Measurements from ENCODE around the gene KDM2B. TPM values are rescaled to one million over a fixed set of nuclear protein-coding genes. Genes with fewer than 3 reads are reported as not detected.

The KDM2B gene
- total RNA-seq, 1 experiment from 2014 or later = 49.3 TPM

DNA sequence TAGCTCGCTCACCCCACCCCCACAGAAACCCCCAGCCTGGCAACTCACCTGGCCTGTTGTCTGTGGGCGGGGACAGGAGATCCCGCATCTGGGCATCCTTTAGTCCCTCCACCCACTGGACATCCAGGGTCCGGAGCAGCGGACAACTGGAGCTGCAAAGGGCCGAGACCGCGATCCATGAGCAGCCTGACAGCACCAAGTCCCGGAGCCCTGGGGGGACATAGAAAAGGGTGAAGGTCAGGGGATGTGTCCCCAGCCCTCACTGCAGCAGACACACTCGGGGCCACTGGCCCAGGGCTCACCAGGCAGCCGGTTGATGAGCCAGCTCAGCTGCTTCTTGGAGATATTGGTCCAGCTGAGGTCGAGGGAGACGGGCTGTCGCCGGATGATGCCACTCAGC, 140.1 kb downstream of the KDM2B start:
- no peaks in the 10 kb centered on the region for H3K27me3 ChIP-seq (replicated peaks; ENCODE audit: insufficient read depth, low read depth, low read length, poor library complexity)
- ChIA-PET POLR2A (ENCODE audit: low non-redundant PET) (interaction anchor here (0.6 kb wide), 1 partner anchor 1240 kb away, joined by 7 read pairs; the partner anchor contains the start of gene RPLP0), CTCF (no interaction called here)
- no TSS peak for BruUV-seq (replicated peaks)
- no peak overlapping the region for H3K4me3 ChIP-seq (ENCODE audit: low read depth, low read length, poor library complexity, severe bottlenecking)
- H3K36me3 ChIP-seq (ENCODE audit: insufficient read depth, low read length, poor library complexity, severe bottlenecking) = peaks cover 58% of the 10 kb centered on the region
- intact Hi-C loops (cut with micrococcal nuclease; ENCODE audit: unreplicated experiment) = loop anchor here (5.0 kb wide), 1 partner anchor 378 kb away; no protein-coding TSS in a partner anchor
- H3K27ac ChIP-seq (ENCODE audit: low read depth, low read length, poor library complexity, severe bottlenecking) = no peak overlapping the region
- no peaks in the 10 kb centered on the region for H3K4me1 ChIP-seq (ENCODE audit: insufficient read depth, low read length, poor library complexity, severe bottlenecking)
- no peak for DNase-seq (ENCODE audit: low spot score)
- H3K9me3 ChIP-seq (ENCODE audit: low read depth, low read length, poor library complexity, severe bottlenecking) = peaks cover 4% of the 10 kb centered on the region
- TF ChIP-seq, protein P1, sequence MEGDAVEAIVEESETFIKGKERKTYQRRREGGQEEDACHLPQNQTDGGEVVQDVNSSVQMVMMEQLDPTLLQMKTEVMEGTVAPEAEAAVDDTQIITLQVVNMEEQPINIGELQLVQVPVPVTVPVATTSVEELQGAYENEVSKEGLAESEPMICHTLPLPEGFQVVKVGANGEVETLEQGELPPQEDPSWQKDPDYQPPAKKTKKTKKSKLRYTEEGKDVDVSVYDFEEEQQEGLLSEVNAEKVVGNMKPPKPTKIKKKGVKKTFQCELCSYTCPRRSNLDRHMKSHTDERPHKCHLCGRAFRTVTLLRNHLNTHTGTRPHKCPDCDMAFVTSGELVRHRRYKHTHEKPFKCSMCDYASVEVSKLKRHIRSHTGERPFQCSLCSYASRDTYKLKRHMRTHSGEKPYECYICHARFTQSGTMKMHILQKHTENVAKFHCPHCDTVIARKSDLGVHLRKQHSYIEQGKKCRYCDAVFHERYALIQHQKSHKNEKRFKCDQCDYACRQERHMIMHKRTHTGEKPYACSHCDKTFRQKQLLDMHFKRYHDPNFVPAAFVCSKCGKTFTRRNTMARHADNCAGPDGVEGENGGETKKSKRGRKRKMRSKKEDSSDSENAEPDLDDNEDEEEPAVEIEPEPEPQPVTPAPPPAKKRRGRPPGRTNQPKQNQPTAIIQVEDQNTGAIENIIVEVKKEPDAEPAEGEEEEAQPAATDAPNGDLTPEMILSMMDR (conservative IDR thresholded peaks at IDR 0.05; ENCODE audit: low read depth, low read length) = no peak
- TF ChIP-seq EZH2 (IDR thresholded peaks at IDR 0.05; ENCODE audit: borderline replicate concordance, low read depth, low read length, poor library complexity, severe bottlenecking) = no peak

DNA sequence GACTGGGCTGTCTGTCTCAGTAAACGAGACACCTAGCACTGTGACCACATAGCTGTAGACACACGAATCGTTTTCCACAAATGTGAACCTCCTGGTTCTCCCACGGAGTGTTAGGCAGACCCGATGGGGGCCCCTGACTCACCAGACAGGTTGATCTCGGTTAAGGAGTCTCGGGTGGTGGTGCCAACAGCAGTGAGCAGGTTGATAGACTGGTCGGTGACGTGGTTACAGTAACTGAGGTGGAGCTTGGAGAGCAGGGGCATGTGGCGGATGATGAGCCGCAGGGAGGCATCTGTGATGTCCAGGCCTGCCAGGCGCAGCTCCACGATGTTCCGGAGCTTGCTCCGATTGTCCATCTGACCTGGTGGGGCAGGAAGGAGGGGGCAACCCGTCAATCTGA, 141.1 kb downstream of the KDM2B start:
- CTCF ChIA-PET = no interaction called here
- intact Hi-C loops (cut with micrococcal nuclease; ENCODE audit: unreplicated experiment) = loop anchor here (5.0 kb wide), 1 partner anchor 377 kb away; no protein-coding TSS in a partner anchor
- TF ChIP-seq, protein P1 (conservative IDR thresholded peaks at IDR 0.05; ENCODE audit: low read depth, low read length) = no peak
- no peak for TF ChIP-seq EZH2 (IDR thresholded peaks at IDR 0.05; ENCODE audit: borderline replicate concordance, low read depth, low read length, poor library complexity, severe bottlenecking)

DNA sequence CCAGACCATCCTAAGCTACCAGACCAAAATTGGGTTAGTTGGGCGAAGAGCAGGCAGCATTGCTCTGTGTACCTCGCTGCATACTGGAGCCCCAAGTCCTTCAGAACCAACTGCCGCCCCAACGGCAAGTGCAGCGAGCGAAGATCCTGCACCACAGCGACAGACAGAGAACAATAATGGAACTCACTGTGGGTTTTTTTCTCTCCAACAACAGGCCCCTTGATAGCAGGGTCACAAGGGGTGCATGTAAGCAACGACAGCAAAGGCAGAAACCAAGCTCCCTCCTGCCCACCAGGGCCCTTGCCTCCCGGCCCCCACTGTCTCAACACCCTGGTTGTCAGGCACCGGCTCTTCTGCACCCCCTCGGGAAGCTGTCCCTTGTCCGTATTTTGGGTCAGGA, 141.9 kb downstream of the KDM2B start:
- no peak overlapping the region for H3K27ac ChIP-seq (ENCODE audit: low read depth, low read length, poor library complexity, severe bottlenecking)
- DNase-seq (ENCODE audit: low spot score) = no peak
- POLR2A ChIA-PET (ENCODE audit: low non-redundant PET) = no interaction called here
- no peak for TF ChIP-seq EZH2 (IDR thresholded peaks at IDR 0.05; ENCODE audit: borderline replicate concordance, low read depth, low read length, poor library complexity, severe bottlenecking)
- TF ChIP-seq, protein P1 (conservative IDR thresholded peaks at IDR 0.05; ENCODE audit: low read depth, low read length) = no peak
- no TSS peak for BruUV-seq (replicated peaks)
- intact Hi-C loops (cut with micrococcal nuclease; ENCODE audit: unreplicated experiment) = no loop called here
- CTCF ChIA-PET = no interaction called here
- H3K36me3 ChIP-seq (ENCODE audit: insufficient read depth, low read length, poor library complexity, severe bottlenecking) = peaks cover 63% of the 10 kb centered on the region
- H3K4me1 ChIP-seq (ENCODE audit: insufficient read depth, low read length, poor library complexity, severe bottlenecking) = no peaks in the 10 kb centered on the region
- peaks cover 4% of the 10 kb centered on the region for H3K9me3 ChIP-seq (ENCODE audit: low read depth, low read length, poor library complexity, severe bottlenecking)
- H3K4me3 ChIP-seq (ENCODE audit: low read depth, low read length, poor library complexity, severe bottlenecking) = no peak overlapping the region
- H3K27me3 ChIP-seq (replicated peaks; ENCODE audit: insufficient read depth, low read depth, low read length, poor library complexity) = no peaks in the 10 kb centered on the region

More for the DNA sequence above, 141.1 kb downstream of the KDM2B start:
- Histone ChIP-seq H3K4me3 (ENCODE audit: low read depth, low read length, poor library complexity, severe bottlenecking) (no peak overlapping the region), H3K36me3 (ENCODE audit: insufficient read depth, low read length, poor library complexity, severe bottlenecking) (peaks cover 63% of the 10 kb centered on the region), H3K4me1 (ENCODE audit: insufficient read depth, low read length, poor library complexity, severe bottlenecking) (no peaks in the 10 kb centered on the region), H3K27me3 (replicated peaks; ENCODE audit: insufficient read depth, low read depth, low read length, poor library complexity) (no peaks in the 10 kb centered on the region), H3K27ac (ENCODE audit: low read depth, low read length, poor library complexity, severe bottlenecking) (no peak overlapping the region), H3K9me3 (ENCODE audit: low read depth, low read length, poor library complexity, severe bottlenecking) (peaks cover 4% of the 10 kb centered on the region)
- POLR2A ChIA-PET (ENCODE audit: low non-redundant PET) = no interaction called here
- no TSS peak for BruUV-seq (replicated peaks)
- DNase-seq (ENCODE audit: low spot score) = no peak
